Measurements from ENCODE around the gene VAMP1.
A peak's percentile ranks its signal among the peaks of the same experiment; 100 is the strongest.
"Not testable (repeated sequence)": the region's sequence is repeated elsewhere in the genome, so short reads cannot be mapped to it uniquely, and the experiment has no call there.

The VAMP1 gene

GRCh38 chr12:6469609-6470374 lies 685 bp downstream of the VAMP1 start:
- no peak for DNase-seq (ENCODE audit: low read depth)

- no peak for DNase-seq (ENCODE audit: low read depth)
These were observed 1.4 kb downstream of the VAMP1 start for GRCh38 chr12:6469092-6469491.

- no peak for DNase-seq (ENCODE audit: low read depth)
These were observed 2.2 kb downstream of the VAMP1 start for GRCh38 chr12:6468283-6468575.

DNA sequence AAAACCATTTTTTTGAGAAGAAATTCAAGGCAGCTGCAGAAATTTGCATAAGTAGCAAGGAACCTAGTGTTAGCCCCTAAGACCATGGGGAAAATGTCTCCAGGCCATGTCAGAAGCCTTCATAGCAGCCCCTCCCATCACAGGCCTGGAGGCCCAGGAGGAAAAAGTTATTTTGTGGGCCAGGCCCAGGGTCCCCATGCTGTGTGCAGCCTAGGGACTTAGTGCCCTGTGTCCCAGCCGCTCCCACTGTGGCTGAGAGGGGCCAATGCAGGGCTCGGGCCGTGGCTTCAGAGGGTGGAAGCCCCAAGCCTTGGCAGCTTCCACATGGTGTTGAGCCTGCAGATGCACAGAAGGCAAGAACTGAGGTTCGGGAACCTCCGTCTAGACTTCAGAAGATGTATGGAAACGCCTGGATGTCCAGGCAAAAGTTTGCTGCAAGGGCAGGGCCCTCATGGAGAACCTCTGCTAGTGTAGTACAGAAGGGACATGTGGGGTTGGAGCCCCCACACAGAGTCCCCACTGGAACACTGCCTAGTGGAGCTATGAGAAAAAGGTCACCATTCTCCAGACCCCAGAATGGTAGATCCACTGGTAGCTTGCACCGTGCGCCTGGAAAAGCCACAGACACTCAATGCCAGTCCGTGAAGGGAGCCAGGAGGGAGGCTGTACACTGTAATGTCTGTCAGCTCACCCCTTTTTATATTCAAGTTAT lies 2.8 kb downstream of the VAMP1 start:
- not testable (repeated sequence) for DNase-seq (ENCODE audit: low read depth)

GRCh38 chr12:6466751-6467150 lies 3.7 kb downstream of the VAMP1 start:
- DNase-seq (ENCODE audit: low read depth), result not testable (repeated sequence)

DNA sequence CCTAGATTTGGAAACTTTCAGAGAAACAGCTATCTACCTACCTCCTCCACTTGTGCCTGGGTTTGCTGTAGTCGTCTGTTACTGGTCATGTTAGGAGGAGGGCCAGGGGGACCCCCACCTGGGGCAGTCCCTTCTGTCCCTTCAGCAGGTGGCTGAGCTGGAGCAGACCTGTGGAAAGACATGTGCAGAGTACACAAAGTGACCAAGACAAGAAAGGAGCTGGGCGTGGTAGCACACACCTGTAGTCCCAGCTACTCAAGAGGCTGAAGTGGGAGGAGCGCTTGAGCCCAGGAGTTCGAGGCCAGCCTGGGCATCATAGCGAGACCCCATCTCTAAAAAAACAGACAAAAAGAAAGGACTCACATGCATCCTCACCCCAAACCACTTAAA lies 4.3 kb downstream of the VAMP1 start:
- DNase-seq (ENCODE audit: low read depth), result no peak

- peak; percentile 38 for DNase-seq (ENCODE audit: low read depth)
These were observed 4.9 kb downstream of the VAMP1 start for GRCh38 chr12:6465467-6466183.

- DNase-seq (ENCODE audit: low read depth), result no peak
These were observed 5.9 kb downstream of the VAMP1 start for GRCh38 chr12:6464531-6464930.

GRCh38 chr12:6463858-6464257 lies 6.6 kb downstream of the VAMP1 start:
- no peak for DNase-seq (ENCODE audit: low read depth)

GRCh38 chr12:6463216-6463615 lies 7.3 kb downstream of the VAMP1 start:
- no peak for DNase-seq (ENCODE audit: low read depth)

- DNase-seq (ENCODE audit: low read depth), result peak; percentile 36
These were observed 8.1 kb downstream of the VAMP1 start for GRCh38 chr12:6462234-6462995.

GRCh38 chr12:6461401-6462233 lies 8.9 kb downstream of the VAMP1 start:
- peak; percentile 74 for DNase-seq (ENCODE audit: low read depth)

DNA sequence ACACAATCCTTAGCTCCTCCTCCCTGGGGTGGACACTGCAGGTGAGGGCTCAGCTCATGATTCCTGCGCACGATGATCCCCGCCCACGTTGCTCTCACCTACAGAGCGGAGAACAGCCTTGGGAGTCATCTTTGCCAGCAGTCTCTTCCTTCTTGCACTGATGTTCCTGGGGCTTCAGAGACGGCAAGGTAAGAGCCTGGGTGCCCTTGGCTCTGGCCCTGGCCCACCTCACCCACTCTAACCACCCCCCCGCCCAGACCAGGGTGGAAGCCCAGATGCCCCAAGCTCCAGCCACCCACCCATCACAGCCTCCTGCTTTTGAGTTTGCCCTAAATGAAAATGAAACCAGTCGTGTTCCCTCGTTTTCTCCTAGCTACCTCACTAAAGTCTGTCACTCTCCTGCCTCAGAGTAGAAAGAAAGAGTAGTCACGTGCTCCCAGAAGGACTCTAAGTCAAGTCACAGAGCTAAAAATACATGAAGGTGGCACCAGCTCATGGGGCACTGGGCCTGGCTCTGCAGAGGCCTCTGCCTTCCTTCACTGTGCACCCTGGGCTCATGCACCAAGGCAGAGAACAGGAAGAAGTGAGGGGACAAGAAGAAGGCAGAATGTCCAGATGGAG lies 9.6 kb downstream of the VAMP1 start:
- no peak for DNase-seq (ENCODE audit: low read depth)

- DNase-seq (ENCODE audit: low read depth), result no peak
These were observed 11.5 kb downstream of the VAMP1 start for GRCh38 chr12:6459004-6459337.

- no peak for DNase-seq (ENCODE audit: low read depth)
These were observed 12.0 kb downstream of the VAMP1 start for GRCh38 chr12:6458281-6459003.

DNA sequence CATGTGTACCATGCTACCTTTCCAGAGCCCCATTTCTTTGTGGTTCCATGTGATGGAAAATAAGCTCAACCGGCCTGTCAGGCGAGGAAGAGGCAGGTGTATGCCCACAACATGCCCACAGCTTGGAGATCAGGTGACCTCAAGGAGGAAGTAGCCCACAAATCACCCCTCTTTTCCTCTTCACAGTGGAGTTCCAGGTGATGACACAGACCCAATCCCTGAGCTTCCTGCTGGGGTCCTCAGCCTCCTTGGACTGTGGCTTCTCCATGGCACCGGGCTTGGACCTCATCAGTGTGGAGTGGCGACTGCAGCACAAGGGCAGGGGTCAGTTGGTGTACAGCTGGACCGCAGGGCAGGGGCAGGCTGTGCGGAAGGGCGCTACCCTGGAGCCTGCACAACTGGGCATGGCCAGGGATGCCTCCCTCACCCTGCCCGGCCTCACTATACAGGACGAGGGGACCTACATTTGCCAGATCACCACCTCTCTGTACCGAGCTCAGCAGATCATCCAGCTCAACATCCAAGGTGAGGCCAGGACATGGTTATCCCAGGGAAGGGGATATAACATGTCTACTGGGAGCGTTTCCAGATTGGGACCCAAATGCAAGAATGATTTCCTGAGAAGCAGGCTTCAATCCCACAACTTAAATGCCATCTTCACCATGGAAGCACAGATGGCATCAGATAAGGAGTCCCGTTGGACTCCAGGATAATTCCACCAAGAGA lies 13.1 kb downstream of the VAMP1 start:
- no peak for DNase-seq (ENCODE audit: low read depth)

DNA sequence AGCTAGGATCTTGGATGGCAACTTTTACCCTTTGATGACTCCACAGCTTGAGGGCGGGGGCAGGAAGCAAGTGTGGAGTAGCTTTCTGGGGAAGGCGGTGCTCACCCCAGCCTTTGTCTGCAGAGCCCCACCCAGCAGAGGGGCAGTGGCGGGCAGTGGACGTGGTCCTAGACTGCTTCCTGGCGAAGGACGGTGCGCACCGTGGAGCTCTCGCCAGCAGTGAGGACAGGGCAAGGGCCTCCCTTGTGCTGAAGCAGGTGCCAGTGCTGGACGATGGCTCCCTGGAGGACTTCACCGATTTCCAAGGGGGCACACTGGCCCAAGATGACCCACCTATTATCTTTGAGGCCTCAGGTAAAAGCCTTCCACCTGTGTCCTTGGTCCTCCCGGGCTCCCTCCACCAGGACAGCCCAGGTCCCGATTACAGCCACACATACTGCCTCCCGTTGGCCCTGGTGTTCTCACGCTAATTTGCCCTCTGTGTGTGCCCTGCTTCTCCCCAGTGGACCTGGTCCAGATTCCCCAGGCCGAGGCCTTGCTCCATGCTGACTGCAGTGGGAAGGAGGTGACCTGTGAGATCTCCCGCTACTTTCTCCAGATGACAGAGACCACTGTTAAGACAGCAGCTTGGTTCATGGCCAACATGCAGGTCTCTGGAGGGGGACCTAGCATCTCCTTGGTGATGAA lies 17.4 kb downstream of the VAMP1 start:
- DNase-seq (ENCODE audit: low read depth), result no peak

DNA sequence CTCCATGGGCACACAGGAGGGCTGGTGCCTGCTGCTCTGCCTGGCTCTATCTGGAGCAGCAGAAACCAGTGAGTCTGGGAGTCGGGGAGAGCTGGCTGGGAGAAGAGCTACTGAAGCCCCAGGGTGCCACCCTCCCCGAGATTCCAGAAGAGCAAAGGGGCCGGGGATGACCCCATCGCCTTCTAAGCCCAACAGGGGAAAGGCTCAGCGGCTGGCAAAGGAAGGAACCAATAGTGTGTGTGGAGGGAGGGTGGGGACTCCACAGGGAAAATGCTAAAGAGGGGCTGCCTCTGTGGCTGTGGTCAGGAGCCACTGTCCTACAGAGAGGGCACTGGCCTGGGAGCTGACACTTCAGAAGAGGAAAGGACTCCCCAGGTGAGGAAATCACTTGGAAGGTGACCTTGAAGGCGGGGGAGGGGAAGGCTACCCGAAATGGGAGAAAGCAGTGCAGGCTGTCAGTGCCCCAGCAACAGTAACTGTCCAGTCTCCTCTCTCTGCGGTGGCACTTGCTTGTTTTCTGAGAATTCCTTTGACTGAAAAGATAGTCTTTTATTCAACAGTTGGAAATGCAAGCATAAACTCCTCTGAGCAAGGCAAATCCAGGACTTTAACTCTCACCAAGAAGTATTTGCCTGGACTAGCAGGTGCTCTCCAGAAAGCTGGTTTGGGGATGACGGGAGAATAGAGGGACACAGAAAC lies 18.1 kb downstream of the VAMP1 start:
- DNase-seq (ENCODE audit: low read depth), result no peak
